NT2/D1 (cell line): ENCODE data around the gene COL8A1.

Experiments used
- SUZ12 ChIP-seq: IDR thresholded peaks from 2 replicates; pipeline ENCODE4 v1.6.1; 2011; ENCODE audit not compliant: insufficient read length, insufficient read depth; ENCODE audit errors: extremely low read depth
- YY1 ChIP-seq: IDR thresholded peaks from 2 replicates; pipeline ENCODE4 v1.6.1; 2011; ENCODE audit not compliant: insufficient read length, insufficient read depth
- ZNF274 ChIP-seq: IDR thresholded peaks from 2 replicates; pipeline ENCODE4 v1.6.1; 2011; ENCODE audit warnings: mild to moderate bottlenecking, low read depth, low read length

GRCh38 chr3:99681512-99681911 lies 43.1 kb downstream of the COL8A1 start:
- TF ChIP-seq ZNF274 (no peak), SUZ12 (no peak), YY1 (no peak)
